Left lobe of liver (tissue), 2 donors: Measurements from ENCODE around the gene TPD52L2. TPM values are rescaled to one million over a fixed set of nuclear protein-coding genes. Genes with fewer than 3 reads are reported as not detected.
"Not testable (repeated sequence)": the region's sequence is repeated elsewhere in the genome, so short reads cannot be mapped to it uniquely, and the experiment has no call there.

ENCODE experiments used
- ATAC-seq: fragments of 200-7000 bp; cut with Tn5 transposase; one replicate; pipeline ENCODE4 v1.9.1; 2020; ENCODE audit warnings: mild to moderate bottlenecking, moderate library complexity
- DNase-seq: peaks from one replicate; pipeline ENCODE4 v3.0.0-alpha.2; 2020; ENCODE audit warnings: low spot score
- total RNA-seq: library from RNA; stranded (reverse); gene quantifications from one replicate; pipeline ENCODE4 v1.2.1, GENCODE V29; 2021
- donor health status: DM: no; HTN: no; CAD: no; lungs with moderate emphysema.
- donor health status: DM: no; HTN: yes; CAD: no.

Gene TPD52L2
- total RNA-seq, 1 donor from 2014 or later, result 17.3 TPM

GRCh38 chr20:63855363-63856097 lies 9.5 kb upstream of the TPD52L2 start:
- no peak for ATAC-seq
- no peak for DNase-seq

DNA sequence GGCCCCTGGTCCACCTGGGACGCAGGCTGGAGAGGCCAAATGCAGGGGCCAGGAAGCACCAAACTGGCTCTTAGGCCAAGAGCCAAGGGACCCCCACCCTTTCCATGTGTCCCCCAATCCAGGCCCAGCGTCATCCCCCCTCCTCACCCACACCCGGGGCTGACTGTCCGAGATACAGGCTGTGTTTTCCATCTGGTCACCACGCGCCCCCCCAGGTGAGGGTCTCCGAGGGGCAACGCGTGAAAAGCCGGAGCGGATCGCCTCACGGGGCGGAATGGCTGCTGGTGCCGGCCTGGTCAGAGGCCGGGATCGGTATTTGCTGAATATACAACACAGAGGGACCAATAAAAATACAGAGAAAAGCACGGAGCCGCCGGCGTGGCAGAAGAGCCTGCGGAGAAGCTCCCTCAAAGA lies 9.0 kb upstream of the TPD52L2 start:
- ATAC-seq, result no peak

DNA sequence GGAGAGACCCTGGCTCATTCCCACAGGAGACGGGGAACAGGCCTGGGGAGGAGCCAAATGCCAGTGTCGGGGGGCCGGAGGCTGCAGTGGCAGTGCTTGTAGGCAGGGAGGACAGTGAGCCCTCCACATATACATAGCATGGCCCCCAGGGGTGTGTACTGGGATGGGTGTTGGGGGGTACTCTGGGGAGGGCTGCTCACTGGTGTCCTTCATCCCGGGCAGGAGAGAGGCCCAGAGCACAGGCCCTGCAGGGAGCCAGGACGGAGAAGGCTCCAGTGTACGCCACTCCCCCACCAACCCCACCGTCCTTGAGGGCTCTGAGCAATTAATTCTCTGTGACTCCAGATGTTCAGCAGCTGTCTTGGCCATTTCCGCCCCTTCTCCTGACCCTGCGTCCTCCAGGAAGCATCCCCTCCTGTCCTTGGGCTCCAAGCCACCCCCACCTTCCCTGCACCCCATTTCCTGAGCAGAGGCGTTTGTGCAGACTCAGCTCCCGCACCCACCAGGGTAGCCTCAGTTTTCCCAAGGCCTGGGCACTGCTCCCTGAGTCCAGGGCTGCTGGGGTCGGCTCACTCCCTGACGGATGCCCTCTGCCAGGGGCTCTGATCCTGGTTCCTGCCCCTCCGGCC lies 7.2 kb upstream of the TPD52L2 start:
- peak; percentile 16 for ATAC-seq
- DNase-seq, result no peak

More for the DNA sequence above, 9.0 kb upstream of the TPD52L2 start:
- DNase-seq, result no peak

GRCh38 chr20:63858393-63859165 lies 6.5 kb upstream of the TPD52L2 start:
- DNase-seq, result no peak

DNA sequence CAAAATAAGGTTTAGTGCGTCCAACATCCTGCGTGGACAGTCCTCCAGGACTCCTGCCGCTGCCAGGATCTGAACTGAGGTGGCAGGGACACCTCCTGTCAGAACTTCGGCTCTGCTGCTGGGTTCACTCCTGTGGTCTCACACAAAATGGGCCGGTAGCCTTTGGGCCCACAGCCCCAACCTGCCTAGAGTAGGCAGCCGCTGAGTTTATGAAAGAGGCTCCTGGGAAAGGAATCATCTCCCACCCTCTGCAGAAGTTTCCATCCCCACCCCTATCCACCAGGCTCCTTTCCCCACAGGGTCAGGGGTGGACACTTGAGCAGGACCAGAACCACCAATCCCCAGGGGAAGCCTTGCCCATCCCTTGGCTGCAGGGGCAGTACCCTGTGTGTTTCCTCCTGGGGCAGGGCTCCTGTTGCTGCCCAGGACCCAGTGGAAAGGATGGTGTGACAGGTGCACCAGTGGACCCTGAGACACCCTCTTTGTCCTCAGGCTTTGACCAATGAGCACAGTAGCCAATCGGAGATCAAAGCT lies 5.8 kb upstream of the TPD52L2 start:
- DNase-seq (no peak), ATAC-seq (no peak)

More at GRCh38 chr20:63858393-63859165, 6.5 kb upstream of the TPD52L2 start:
- ATAC-seq, result peak; percentile 42

GRCh38 chr20:63860325-63861051 lies 4.6 kb upstream of the TPD52L2 start:
- DNase-seq, result no peak
- ATAC-seq, result no peak

DNA sequence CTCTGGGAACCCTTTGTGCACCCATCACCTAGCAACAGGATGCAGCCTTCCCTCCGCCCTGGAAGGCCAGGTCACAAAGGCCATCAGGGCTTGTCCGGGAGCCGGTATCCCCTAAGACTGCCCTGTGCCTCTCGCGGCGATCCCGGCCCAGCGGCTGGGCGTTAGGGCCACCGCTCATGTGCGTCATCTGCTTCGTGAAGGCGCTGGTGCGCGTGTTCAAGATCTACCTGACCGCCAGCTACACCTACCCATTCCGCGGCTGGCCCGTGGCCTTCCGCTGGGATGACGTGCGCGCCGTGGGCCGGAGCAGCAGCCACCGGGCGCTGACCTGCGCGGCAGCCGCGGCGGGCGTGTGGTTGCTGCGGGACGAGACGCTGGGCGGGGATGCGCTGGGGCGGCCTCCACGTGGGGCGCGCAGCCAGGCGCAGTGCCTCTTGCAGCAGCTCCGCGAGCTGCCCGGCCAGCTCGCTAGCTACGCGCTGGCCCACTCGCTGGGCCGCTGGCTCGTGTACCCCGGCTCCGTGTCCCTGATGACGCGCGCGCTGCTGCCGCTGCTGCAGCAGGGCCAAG lies 3.6 kb upstream of the TPD52L2 start, which contains the start of gene ABHD16B:
ABHD16B (plus strand) TSS at position 134 of the 570 bp plus-strand sequence; CDS start at position 177, 43 bp downstream.
- DNase-seq (no peak), ATAC-seq (no peak)

- no peak for DNase-seq
- ATAC-seq, result no peak
These were observed 2.8 kb upstream of the TPD52L2 start for GRCh38 chr20:63861981-63862901.

- DNase-seq (no peak), ATAC-seq (no peak)
These were observed 1.9 kb upstream of the TPD52L2 start for GRCh38 chr20:63863021-63863797.

DNA sequence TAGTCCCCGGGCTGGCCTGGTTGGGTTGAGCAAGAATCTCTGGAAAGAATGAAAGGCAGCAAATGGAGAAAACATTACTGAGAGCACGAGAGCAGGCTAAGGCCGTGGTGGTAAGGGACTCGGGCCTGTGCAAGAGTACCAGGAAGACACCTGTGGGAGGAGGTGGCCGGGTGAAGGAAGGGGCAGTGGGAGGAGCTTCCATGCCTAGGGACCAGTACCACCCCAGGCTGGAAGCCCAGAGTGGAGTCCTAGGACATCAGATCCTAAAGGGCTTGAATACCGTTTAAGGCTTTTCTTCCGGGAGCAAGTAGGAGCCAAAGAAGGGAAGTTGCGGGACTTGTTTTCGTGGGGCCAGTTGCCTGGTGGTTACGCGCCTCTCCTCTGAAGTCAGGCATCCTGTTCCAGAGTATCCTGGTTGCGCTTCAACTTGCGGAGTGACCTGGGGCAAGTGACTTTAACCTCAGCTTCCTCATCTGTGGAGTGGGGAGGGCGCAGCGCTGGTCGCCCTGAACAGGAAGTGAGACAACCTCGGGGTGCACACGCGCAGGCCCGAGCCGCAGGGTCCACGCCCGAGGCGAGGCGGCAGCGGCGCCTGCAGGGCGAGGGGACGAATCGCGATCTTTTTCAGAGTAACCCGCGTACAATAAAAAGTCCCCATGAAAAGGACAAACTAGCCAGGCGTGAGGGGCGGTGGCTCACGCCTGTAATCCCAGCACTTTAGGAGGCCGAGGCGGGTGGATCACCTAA lies 1.1 kb upstream of the TPD52L2 start:
- ATAC-seq (peak; percentile 76), DNase-seq (peak; percentile 88)

- DNase-seq (no peak), ATAC-seq (no peak)
These were observed 509 bp upstream of the TPD52L2 start for GRCh38 chr20:63864545-63864977.

- ATAC-seq, DNase-seq: not testable (repeated sequence)
These were observed 2.0 kb downstream of the TPD52L2 start for GRCh38 chr20:63867042-63867441.

DNA sequence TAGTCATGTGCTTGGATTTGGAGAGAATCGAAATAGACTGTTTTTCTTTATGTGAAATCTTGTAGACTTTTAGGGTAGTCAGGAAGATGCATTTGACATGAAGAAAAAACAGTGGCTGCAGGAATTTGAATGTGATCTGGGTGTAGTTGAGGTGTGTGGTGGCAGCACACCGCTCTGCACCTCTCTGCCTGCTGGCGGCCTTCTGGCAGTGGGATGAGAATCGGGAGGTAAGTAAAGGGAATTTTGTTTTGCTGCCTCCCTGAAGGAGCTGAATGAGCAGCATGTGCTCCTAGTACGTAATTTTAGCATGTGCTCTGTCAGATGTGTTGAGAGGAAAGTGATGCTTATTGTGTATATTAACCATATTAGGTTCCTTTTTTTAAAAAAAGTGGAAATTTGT lies 3.2 kb downstream of the TPD52L2 start:
- ATAC-seq (no peak), DNase-seq (no peak)

DNA sequence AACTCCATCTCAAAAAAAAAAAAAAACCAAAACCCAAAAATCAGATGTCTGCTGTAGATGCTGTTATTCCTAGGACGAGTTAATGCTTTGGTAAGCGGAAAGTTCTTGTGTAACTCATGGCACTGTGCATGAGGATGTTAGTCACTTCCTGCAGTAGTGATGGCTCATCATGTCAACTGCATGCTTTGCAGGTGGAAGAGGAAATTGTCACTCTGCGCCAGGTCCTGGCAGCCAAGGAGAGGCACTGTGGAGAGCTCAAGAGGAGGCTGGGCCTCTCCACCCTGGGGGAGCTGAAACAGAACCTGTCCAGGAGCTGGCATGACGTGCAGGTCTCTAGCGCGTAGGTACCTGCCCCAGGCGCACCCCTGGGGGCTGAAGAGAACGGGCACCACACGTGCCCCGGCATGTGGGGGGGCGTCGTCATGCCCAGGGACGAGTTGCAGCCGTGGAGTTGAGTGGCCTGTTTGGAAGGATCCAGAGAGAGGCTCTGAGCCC lies 8.5 kb downstream of the TPD52L2 start:
- DNase-seq (no peak), ATAC-seq (peak; percentile 77)

DNA sequence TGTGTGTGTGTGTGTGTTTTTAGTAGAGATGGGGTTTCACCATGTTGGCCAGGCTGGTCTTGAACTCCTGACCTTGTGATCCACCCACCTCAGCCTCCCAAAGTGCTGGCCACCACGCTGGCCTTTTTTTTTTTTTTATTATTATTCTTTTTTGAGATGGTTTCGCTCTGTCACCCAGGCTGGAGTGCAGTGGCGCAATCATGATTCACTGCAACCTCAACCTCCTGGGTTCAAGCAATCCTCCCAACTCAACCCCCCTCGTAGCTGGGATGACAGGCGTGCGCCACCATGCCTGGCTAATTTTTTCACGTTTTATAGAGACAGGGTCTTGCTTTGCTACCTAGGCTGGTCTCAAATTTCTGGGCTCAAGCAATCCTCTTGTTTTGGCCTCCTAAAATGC lies 9.2 kb downstream of the TPD52L2 start:
- ATAC-seq, DNase-seq: not testable (repeated sequence)

- ATAC-seq (no peak), DNase-seq (no peak)
These were observed 11.5 kb downstream of the TPD52L2 start for GRCh38 chr20:63876489-63877036.
